SHP77 (cell line): Measurements from ENCODE around the gene TNFSF12.

Source experiments
- DNase-seq, 2 experiments: peaks; one replicate each; lab custom pipeline; 2025; lab: John Stamatoyannopoulos, UW

The TNFSF12 gene

GRCh38 chr17:7544911-7545310, 3.9 kb upstream of the TNFSF12 start:
- DNase-seq: no peak

DNA sequence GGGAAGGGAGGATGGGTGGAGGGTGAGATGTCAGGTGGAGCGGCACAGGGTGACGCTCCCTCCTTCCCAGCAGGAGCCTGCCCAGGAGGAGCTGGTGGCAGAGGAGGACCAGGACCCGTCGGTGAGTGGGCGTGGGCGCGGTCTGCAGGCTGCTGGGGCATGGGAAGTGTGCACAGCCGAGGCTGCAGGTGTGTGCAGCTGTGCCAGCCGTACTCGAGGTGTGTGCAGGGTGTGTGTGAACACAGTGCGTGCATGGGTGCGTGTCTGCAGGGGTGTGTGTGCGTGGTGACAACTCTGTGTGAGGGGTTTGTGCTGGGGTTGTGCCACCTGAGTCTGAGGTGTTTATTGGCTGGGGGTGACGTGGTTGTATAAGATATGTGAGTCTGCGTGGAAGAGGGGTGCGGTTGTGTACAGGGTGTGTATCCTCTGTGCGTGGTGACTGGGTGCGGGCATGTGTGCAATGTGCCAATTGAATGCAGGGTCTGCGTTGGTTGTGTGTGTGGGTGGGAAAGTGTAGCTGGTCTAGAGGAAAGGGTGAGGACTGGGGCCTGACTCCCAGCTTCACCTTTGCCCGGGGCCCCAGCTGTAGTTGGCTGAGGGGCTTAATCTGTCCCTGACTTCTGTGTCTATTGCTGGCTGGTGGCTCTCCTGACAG, 670 bp downstream of the TNFSF12 start:
- DNase-seq: no peak

- DNase-seq: no peak
These were observed 1.5 kb downstream of the TNFSF12 start for GRCh38 chr17:7550344-7550743.

- no peak for DNase-seq
These were observed 2.5 kb downstream of the TNFSF12 start for GRCh38 chr17:7551396-7551795.

- no peak for DNase-seq
These were observed 3.8 kb downstream of the TNFSF12 start for GRCh38 chr17:7552621-7553051.

GRCh38 chr17:7553356-7553755, 4.5 kb downstream of the TNFSF12 start:
- no peak for DNase-seq

GRCh38 chr17:7555320-7555948, 6.6 kb downstream of the TNFSF12 start:
- no peak for DNase-seq

DNA sequence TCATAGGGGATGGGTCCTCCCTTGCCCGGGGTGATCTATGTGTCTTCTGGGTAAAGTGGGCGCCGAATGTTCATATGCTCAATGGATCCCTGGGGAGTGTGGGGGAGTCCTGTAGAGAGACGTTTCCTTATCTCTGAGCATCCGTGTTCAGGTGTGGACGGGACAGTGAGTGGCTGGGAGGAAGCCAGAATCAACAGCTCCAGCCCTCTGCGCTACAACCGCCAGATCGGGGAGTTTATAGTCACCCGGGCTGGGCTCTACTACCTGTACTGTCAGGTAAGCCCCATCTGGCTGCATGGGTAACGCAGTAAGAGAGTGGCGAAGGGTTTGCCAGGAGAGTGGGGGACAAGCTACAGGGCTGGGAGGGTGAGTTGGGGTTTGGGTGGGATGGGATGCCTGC, 7.8 kb downstream of the TNFSF12 start:
- no peak for DNase-seq

DNA sequence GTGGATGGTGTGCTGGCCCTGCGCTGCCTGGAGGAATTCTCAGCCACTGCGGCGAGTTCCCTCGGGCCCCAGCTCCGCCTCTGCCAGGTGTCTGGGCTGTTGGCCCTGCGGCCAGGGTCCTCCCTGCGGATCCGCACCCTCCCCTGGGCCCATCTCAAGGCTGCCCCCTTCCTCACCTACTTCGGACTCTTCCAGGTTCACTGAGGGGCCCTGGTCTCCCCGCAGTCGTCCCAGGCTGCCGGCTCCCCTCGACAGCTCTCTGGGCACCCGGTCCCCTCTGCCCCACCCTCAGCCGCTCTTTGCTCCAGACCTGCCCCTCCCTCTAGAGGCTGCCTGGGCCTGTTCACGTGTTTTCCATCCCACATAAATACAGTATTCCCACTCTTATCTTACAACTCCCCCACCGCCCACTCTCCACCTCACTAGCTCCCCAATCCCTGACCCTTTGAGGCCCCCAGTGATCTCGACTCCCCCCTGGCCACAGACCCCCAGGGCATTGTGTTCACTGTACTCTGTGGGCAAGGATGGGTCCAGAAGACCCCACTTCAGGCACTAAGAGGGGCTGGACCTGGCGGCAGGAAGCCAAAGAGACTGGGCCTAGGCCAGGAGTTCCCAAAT, 8.4 kb downstream of the TNFSF12 start:
- DNase-seq: no peak

GRCh38 chr17:7557775-7558543, 9.1 kb downstream of the TNFSF12 start:
- DNase-seq: peak; percentile 86 to 90

GRCh38 chr17:7558544-7559319, 9.9 kb downstream of the TNFSF12 start, which contains the start of gene TNFSF13:
TNFSF13 (plus strand) TSS chr17:7558750; CDS start chr17:7559040, 290 bp downstream.
- peak in 1 of 2 experiments; percentile 32 for DNase-seq

DNA sequence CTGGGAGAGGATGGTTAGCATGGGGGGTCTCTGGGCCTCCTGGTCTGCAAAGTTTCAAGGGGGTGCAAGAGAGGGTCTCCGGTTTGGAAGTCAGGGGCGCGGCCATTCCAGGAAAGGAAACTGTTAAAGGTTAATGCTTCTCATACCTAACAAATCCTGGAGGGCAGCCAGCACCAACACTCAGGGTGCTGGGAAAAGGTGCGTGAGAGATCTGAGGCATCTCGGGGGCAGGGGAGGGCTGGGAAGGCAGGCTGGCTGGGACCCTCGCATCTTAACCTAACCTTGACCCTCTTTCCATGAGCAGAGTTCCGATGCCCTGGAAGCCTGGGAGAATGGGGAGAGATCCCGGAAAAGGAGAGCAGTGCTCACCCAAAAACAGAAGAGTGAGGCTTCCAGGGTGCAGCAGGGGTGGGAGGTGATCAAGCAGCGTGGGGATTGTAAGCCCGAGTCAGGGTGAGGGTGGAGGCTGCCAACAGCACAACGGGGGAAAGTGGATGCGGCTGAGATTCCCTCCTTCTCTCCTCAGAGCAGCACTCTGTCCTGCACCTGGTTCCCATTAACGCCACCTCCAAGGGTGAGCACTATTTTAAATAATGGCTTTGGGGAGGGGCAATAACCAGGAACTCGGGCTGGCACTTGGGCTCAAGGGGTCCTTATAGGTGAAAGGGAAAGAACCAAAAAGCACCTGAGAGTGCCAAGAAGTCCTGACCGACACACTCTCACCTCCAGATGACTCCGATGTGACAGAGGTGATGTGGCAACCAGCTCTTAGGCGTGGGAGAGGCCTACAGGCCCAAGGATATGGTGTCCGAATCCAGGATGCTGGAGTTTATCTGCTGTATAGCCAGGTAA, 10.7 kb downstream of the TNFSF12 start:
- peak in 1 of 2 experiments; percentile 25 for DNase-seq

DNA sequence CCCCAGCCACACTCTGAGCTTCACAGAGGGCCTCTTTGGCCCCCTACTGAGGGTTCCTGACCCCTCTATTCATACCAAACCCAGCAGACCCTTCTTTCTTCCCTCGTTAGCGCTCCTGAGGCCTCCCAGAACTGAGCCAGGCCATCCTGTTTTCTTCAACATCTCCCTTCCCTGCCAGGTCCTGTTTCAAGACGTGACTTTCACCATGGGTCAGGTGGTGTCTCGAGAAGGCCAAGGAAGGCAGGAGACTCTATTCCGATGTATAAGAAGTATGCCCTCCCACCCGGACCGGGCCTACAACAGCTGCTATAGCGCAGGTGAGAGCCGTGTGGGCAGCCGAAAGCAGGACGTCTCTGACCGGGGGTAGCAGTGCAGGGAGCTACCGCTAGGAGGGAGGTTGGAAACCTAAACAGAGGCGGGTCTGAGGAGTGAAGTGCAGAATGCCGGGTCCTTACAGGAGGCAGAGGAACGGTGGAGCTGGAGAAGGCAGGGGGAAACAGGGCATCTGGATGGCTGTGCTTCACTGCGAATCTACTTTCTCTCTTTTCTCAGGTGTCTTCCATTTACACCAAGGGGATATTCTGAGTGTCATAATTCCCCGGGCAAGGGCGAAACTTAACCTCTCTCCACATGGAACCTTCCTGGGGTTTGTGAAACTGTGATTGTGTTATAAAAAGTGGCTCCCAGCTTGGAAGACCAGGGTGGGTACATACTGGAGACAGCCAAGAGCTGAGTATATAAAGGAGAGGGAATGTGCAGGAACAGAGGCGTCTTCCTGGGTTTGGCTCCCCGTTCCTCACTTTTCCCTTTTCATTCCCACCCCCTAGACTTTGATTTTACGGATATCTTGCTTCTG, 11.5 kb downstream of the TNFSF12 start:
- peak; percentile 86 to 91 for DNase-seq

DNA sequence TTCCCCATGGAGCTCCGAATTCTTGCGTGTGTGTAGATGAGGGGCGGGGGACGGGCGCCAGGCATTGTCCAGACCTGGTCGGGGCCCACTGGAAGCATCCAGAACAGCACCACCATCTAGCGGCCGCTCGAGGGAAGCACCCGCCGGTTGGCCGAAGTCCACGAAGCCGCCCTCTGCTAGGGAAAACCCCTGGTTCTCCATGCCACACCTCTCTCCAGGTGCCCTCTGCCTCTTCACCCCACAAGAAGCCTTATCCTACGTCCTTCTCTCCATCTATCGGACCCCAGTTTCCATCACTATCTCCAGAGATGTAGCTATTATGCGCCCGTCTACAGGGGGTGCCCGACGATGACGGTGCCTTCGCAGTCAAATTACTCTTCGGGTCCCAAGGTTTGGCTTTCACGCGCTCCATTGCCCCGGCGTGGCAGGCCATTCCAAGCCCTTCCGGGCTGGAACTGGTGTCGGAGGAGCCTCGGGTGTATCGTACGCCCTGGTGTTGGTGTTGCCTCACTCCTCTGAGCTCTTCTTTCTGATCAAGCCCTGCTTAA, 12.2 kb downstream of the TNFSF12 start:
- DNase-seq: peak; percentile 88 to 92

DNA sequence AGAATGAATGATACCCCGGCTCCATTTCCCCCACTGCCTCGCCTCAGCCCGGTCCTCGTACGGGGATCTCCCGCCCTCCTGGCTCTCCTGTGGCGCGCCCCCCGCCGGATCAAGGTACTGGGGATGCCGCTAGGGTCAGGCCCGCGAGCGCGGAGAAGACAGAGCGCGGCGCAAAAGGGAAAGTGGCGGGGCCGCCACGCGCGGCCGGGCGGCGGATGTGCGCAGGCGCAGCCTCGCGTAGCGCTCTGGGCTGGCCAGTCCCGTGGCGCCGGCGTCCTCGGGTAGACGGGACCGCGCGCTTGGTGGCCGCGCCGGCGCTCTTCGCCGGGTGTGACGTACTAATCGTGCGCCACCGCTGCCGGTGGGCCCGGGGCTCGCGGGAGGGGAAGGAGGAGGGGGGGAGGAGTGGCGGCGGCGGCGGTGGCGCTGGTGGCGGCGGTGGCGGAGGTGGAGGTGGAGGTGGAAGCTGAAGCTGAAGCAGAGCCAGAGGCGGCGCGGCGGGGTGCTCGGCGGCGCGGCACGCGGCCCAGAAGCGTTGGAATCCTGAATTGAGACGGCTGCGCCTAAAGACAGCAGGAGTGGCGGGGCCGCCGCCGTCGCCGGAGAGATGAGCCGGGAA, 12.8 kb downstream of the TNFSF12 start, which contains the start of gene SENP3:
TSS of gene SENP3 (plus strand) at position 331 of the 619 bp plus-strand sequence. CDS start 1,158 bp downstream, outside the sequence.
- peak; percentile 86 to 93 for DNase-seq

DNA sequence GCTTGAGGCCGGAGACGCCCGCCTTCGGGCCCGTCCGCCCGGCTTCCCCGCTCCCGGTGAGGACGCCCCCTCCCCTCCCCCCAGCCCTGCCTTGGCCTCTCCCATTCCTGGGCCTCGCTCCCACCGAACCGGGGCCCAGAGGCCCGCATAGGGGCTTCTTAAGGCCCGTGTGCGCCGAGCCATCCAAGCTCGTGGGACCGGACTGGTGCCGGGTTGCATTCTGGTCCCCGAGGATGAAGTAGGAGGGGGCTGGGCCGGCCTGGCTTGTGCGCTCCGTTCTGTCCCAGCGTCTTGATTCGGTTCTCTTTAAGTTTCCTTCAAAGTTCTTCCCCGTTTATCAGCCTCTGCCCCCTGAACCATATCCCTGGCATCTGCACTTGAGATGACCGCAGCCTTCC, 13.3 kb downstream of the TNFSF12 start:
- no peak for DNase-seq

GRCh38 chr17:7563115-7563869, 14.4 kb downstream of the TNFSF12 start:
- no peak for DNase-seq

DNA sequence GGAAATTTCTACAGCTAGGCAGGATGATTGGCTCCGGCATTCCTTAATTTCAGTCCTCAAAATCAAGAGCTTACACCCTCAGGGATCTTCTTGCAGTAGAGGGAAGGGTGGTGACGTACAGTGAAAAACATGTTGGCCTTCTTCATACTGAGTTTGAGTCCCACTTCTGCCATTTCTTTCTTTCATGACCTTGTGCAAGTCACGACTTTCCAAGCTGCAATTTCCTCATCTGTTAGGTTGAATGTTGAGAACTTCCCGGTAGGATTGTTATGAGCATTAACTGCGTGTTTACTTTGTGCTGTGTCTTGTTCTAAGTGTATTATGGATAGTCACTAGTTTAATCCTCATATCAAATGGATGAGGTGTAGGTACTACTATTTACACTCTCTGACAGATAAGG, 20.7 kb downstream of the TNFSF12 start:
- no peak for DNase-seq
